Measurements from ENCODE around the gene FMN1.

DNA sequence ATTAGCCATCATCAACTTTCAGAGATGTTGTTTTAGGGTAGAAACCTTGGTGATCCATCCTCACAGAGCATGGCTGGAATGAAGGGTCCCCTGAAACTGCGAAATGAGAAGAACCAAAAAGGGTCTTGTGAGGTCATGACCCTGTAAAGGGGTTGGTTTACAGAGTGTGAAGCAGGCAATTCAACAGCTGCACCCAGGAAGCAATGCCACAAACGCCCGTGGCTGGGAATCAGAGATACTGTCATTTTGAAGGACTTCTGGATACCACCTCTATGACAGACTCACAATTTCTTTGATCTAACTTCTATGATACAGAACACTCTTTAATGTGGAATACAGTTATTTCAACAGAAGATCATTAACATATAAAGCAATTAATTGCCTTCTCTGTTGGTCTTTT is 397.7 kb downstream of the FMN1 start:
- TF ChIP-seq EP300 (IDR thresholded peaks at IDR 0.05; ENCODE audit: low read depth): no peak
- TF ChIP-seq, protein P1, sequence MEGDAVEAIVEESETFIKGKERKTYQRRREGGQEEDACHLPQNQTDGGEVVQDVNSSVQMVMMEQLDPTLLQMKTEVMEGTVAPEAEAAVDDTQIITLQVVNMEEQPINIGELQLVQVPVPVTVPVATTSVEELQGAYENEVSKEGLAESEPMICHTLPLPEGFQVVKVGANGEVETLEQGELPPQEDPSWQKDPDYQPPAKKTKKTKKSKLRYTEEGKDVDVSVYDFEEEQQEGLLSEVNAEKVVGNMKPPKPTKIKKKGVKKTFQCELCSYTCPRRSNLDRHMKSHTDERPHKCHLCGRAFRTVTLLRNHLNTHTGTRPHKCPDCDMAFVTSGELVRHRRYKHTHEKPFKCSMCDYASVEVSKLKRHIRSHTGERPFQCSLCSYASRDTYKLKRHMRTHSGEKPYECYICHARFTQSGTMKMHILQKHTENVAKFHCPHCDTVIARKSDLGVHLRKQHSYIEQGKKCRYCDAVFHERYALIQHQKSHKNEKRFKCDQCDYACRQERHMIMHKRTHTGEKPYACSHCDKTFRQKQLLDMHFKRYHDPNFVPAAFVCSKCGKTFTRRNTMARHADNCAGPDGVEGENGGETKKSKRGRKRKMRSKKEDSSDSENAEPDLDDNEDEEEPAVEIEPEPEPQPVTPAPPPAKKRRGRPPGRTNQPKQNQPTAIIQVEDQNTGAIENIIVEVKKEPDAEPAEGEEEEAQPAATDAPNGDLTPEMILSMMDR (IDR thresholded peaks at IDR 0.05): no peak

Data from transverse colon (tissue), 3 donors.